Breast epithelium (tissue), 3 donors: ENCODE results near the gene ALG8.

Source experiments
- POLR2A ChIP-seq: fragments of 450-650 bp; IDR thresholded peaks from one replicate; pipeline ENCODE4 v1.6.1; 2016; ENCODE audit warnings: antibody characterized with exemption, mild to moderate bottlenecking, moderate library complexity
- TF ChIP-seq, protein P1 (sequence below), 3 donors: fragments of 450-650 bp; IDR thresholded peaks; one replicate each; pipeline ENCODE4 v1.5.1; 2016 to 2017; ENCODE audit warnings: antibody characterized with exemption in 3 of 3, mild to moderate bottlenecking in 3 of 3, moderate library complexity in 3 of 3

DNA sequence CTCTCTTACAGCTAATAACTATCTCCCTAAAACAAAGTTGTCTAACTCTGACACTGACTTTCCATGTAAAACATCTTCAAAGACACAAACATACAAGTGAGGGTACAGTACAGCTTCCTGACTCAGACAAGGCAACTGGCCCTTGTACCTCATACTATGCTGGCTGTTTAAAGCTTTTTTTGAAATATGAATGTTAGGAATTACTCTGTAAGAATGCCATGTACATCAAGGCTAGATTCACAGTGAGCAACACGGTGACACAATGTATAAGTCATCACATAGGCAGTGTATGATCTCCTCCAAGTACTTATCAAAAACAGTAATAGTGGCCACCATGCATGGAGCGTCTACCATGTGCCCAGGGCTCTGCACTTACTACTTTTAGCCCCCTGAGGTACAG lies 28.6 kb downstream of the ALG8 start:
- no peak for TF ChIP-seq POLR2A
- TF ChIP-seq, protein P1, sequence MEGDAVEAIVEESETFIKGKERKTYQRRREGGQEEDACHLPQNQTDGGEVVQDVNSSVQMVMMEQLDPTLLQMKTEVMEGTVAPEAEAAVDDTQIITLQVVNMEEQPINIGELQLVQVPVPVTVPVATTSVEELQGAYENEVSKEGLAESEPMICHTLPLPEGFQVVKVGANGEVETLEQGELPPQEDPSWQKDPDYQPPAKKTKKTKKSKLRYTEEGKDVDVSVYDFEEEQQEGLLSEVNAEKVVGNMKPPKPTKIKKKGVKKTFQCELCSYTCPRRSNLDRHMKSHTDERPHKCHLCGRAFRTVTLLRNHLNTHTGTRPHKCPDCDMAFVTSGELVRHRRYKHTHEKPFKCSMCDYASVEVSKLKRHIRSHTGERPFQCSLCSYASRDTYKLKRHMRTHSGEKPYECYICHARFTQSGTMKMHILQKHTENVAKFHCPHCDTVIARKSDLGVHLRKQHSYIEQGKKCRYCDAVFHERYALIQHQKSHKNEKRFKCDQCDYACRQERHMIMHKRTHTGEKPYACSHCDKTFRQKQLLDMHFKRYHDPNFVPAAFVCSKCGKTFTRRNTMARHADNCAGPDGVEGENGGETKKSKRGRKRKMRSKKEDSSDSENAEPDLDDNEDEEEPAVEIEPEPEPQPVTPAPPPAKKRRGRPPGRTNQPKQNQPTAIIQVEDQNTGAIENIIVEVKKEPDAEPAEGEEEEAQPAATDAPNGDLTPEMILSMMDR (IDR thresholded peaks at IDR 0.05) = no peak
